ENCODE measurements around the gene UNC5B. TPM values are rescaled to one million over a fixed set of nuclear protein-coding genes. Genes with fewer than 3 reads are reported as not detected.

UNC5B gene
- polyA plus RNA-seq, 1 experiment: 27.4 TPM

DNA sequence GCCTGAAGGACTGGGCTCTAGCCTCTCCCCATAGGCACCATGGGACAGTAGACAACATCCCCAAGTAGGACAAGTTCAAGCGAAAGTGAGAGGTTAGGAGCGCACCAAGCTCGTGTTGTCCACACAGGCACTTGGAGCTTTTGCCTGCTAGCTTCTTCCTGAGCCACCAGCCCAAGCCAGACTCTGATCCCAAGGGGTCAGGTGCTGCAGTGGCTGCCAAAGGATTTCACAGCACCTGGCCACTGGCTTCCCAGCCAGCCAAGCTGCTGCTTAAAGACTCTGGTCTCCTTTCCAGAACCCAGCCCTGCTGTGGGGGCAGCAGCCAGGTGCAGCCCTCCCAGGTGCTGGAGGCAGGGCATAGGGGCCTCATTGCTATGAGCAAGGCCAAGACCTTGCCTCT lies 33.0 kb upstream of the UNC5B start:
- Histone ChIP-seq H3K4me3 (ENCODE audit: low read depth, low read length) (no peak overlapping the region), H3K27me3 (ENCODE audit: control insufficient read depth, insufficient read depth, low read length) (peaks cover 27% of the 10 kb centered on the region), H3K36me3 (ENCODE audit: control insufficient read depth, insufficient read depth, low read length) (no peaks in the 10 kb centered on the region)
- TF ChIP-seq, protein P1, sequence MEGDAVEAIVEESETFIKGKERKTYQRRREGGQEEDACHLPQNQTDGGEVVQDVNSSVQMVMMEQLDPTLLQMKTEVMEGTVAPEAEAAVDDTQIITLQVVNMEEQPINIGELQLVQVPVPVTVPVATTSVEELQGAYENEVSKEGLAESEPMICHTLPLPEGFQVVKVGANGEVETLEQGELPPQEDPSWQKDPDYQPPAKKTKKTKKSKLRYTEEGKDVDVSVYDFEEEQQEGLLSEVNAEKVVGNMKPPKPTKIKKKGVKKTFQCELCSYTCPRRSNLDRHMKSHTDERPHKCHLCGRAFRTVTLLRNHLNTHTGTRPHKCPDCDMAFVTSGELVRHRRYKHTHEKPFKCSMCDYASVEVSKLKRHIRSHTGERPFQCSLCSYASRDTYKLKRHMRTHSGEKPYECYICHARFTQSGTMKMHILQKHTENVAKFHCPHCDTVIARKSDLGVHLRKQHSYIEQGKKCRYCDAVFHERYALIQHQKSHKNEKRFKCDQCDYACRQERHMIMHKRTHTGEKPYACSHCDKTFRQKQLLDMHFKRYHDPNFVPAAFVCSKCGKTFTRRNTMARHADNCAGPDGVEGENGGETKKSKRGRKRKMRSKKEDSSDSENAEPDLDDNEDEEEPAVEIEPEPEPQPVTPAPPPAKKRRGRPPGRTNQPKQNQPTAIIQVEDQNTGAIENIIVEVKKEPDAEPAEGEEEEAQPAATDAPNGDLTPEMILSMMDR (IDR thresholded peaks at IDR 0.05; ENCODE audit: insufficient read depth, low read depth, low read length): no peak
- ChIA-PET CTCF (interaction anchor here (0.6 kb wide), 1 partner anchor 13 kb away, joined by 3 read pairs; no protein-coding TSS in a partner anchor), POLR2A (no interaction called here)
- DNase-seq (ENCODE audit: low read depth): no peak

DNA sequence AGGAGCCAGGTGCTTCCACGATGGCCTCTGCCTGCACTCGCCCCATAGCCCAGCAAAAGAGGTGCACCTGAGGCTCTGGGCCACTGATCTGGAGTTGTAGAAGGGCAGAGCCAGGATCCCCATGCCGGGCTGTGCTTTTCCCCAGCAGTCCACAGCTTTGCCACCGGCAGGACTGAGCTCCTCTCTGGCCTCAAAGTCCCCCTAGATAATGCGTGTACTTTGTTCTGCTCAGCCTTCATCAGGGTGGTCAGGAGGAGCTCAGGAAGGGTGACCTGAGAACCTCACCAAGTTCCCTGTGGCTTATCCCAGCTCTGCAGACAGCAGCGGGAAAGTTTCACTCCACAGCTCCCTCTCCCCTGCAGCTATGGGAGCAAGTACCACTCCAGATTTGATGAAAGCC lies 27.9 kb upstream of the UNC5B start:
- Histone ChIP-seq H3K4me3 (ENCODE audit: low read depth, low read length) (no peak overlapping the region), H3K36me3 (ENCODE audit: control insufficient read depth, insufficient read depth, low read length) (no peaks in the 10 kb centered on the region), H3K27me3 (ENCODE audit: control insufficient read depth, insufficient read depth, low read length) (peaks cover 15% of the 10 kb centered on the region)
- TF ChIP-seq, protein P1 (IDR thresholded peaks at IDR 0.05; ENCODE audit: insufficient read depth, low read depth, low read length): no peak
- ChIA-PET CTCF (no interaction called here), POLR2A (no interaction called here)
- DNase-seq (ENCODE audit: low read depth): no peak

DNA sequence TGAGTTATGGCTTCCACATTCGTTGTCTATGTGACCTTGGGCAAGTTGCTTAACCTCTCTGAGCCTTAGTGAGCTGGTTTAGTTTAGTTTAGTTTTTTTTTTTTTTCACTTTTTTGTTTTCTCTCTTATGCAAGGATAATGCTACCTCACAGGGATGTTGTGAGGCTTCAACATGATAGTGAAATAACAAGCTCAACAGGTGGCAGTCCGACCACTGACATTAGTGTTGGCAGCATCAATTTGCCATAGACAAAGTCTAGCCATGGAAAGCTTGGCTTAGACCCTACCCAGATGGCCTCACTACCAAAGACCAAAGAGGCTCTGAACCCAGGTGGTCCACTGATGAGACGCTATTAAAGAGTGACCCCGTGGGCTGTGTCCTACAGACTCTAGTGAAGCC lies 27.2 kb upstream of the UNC5B start:
- Histone ChIP-seq H3K4me3 (ENCODE audit: low read depth, low read length) (no peak overlapping the region), H3K36me3 (ENCODE audit: control insufficient read depth, insufficient read depth, low read length) (no peaks in the 10 kb centered on the region), H3K27me3 (ENCODE audit: control insufficient read depth, insufficient read depth, low read length) (peaks cover 13% of the 10 kb centered on the region)
- POLR2A ChIA-PET: no interaction called here
- TF ChIP-seq, protein P1 (IDR thresholded peaks at IDR 0.05; ENCODE audit: insufficient read depth, low read depth, low read length): no peak
- DNase-seq (ENCODE audit: low read depth): no peak
- CTCF ChIA-PET: no interaction called here

- ChIA-PET CTCF (no interaction called here), POLR2A (no interaction called here)
- TF ChIP-seq, protein P1 (IDR thresholded peaks at IDR 0.05; ENCODE audit: insufficient read depth, low read depth, low read length): no peak
- DNase-seq (ENCODE audit: low read depth): no peak
- Histone ChIP-seq H3K4me3 (ENCODE audit: low read depth, low read length) (no peak overlapping the region), H3K27me3 (ENCODE audit: control insufficient read depth, insufficient read depth, low read length) (peaks cover 20% of the 10 kb centered on the region), H3K36me3 (ENCODE audit: control insufficient read depth, insufficient read depth, low read length) (no peaks in the 10 kb centered on the region)
Observed at GRCh38 chr10:71187197-71187596, 25.2 kb upstream of the UNC5B start.

DNA sequence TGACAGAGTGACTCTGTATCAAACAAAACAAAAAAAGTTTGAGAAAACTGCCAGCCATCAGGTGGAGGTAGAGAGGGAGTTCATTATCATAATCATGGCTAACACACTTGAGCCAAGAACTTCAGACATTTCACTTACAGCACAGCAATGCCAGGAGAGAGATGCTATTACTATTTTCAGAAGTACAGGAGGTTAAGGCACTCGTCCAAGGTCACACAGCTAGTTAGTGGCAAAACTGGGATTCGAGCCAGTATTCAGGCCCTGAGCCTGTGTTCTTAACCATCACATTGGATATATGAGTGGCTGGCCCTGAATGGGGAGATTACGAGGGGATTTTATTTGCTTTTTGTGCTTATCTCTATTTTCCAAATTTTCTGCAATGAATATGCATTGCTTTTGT lies 24.8 kb upstream of the UNC5B start:
- CTCF ChIA-PET: no interaction called here
- TF ChIP-seq, protein P1 (IDR thresholded peaks at IDR 0.05; ENCODE audit: insufficient read depth, low read depth, low read length): no peak
- peaks cover 20% of the 10 kb centered on the region for H3K27me3 ChIP-seq (ENCODE audit: control insufficient read depth, insufficient read depth, low read length)

More for the DNA sequence above, 24.8 kb upstream of the UNC5B start:
- Histone ChIP-seq H3K36me3 (ENCODE audit: control insufficient read depth, insufficient read depth, low read length) (no peaks in the 10 kb centered on the region), H3K4me3 (ENCODE audit: low read depth, low read length) (no peak overlapping the region)
- no peak for DNase-seq (ENCODE audit: low read depth)
- POLR2A ChIA-PET: no interaction called here
